ENCODE results near the gene AK8. TPM values are rescaled to one million over a fixed set of nuclear protein-coding genes. Genes with fewer than 3 reads are reported as not detected.

The AK8 gene
- total and polyA plus RNA-seq, 9 of the 15 experiments (the other 6 are each of a cell fraction or from before 2014, with no cell fraction given), result 0.06 to 0.37 TPM; not detected in 7

- TF ChIP-seq NFIX (CRISPR knock-in tag; IDR thresholded peaks at IDR 0.05; ENCODE audit: low read depth), result no peak
- TF ChIP-seq SNRNP70 (optimal IDR thresholded peaks at IDR 0.05; ENCODE audit: low read depth, low read length), result no peak
- no peak for TF ChIP-seq RREB1 (CRISPR knock-in tag; IDR thresholded peaks at IDR 0.05)
- TF ChIP-seq ZNF140 (CRISPR knock-in tag; IDR thresholded peaks at IDR 0.05), result no peak
- no peaks in the 10 kb centered on the region for H3K9me3 ChIP-seq (replicated peaks; ENCODE audit: control insufficient read depth, insufficient read depth, low read depth, low read length)
- H3K79me2 ChIP-seq (ENCODE audit: control insufficient read depth, insufficient read depth, low read length), result no peaks in the 10 kb centered on the region
- H3K4me3 ChIP-seq, result no peak overlapping the region
- ChIA-PET POLR2A (interaction anchor here (0.6 to 1.1 kb wide), 6 partner anchors 11 to 809 kb away, joined by 3 to 7 read pairs (median 3); no protein-coding TSS in a partner anchor), CTCF (ENCODE audit: low intra/inter-chr PET ratio) (no interaction called here)
- intact Hi-C loops (cut with micrococcal nuclease) (no loop called here), in situ Hi-C loops (cut with MboI) (no loop called here)
- H3K36me3 ChIP-seq (ENCODE audit: control insufficient read depth, insufficient read depth, low read length), result peaks cover 73% of the 10 kb centered on the region; the same call in 2 of the 3 replicates
- H3K27me3 ChIP-seq (ENCODE audit: control insufficient read depth in 2 of 2, insufficient read depth in 2 of 2, low read length in 2 of 2), result no peaks in the 10 kb centered on the region
- H2AFZ ChIP-seq (ENCODE audit: low read depth, low read length), result no peak overlapping the region
- DNase-seq (ENCODE audit: extremely low read depth in 1 of 4, low spot score in 3 of 4) (no peak), FAIRE-seq (no peak), ATAC-seq (no peak)
- H3K9me1 ChIP-seq (ENCODE audit: control insufficient read depth, insufficient read depth, low read length), result no peaks in the 10 kb centered on the region
- no peak overlapping the region for H3K9ac ChIP-seq (ENCODE audit: insufficient read depth in 1 of 2, low read depth in 2 of 2, low read length in 2 of 2)
- H3K27ac ChIP-seq (ENCODE audit: extremely low read depth, low read depth, low read length), result no peak overlapping the region
- H4K20me1 ChIP-seq (replicated peaks; ENCODE audit: control insufficient read depth, insufficient read depth, low read length), result no peaks in the 10 kb centered on the region
- H3K4me1 ChIP-seq (replicated peaks in 1 of 2; ENCODE audit: control insufficient read depth in 2 of 2, insufficient read depth in 2 of 2, low read length in 2 of 2), result no peaks in the 10 kb centered on the region; a peak in 1 of 5 replicates
- 82% methylated on average over 7 of the region's 7 CpGs for WGBS (ENCODE audit: insufficient coverage, low coverage, missing lambda C conversion rate)
- no TSS peak for BruUV-seq (replicated peaks)
- no peak overlapping the region for H3K4me2 ChIP-seq (ENCODE audit: insufficient read depth, low read length)
Measured at GRCh38 chr9:132919614-132920268, 41.7 kb upstream of the AK8 start.

Measured in K562 (cell line).